Upper lobe of left lung (tissue), 4 donors: ENCODE data around the gene BRMS1.

Source experiments
- CTCF ChIP-seq, 6 experiments: fragments of 450-650 bp in 4 of 6; fragments of 200-600 bp in 2 of 6; sonication (generic) in 2 of 6; IDR thresholded peaks; one replicate each; pipeline ENCODE4 v1.5.1; 2016 to 2019; ENCODE audit warnings: antibody characterized with exemption in 6 of 6
- EP300 ChIP-seq, 4 donors: sonication (generic); formaldehyde crosslinking; IDR thresholded peaks; one replicate each; pipeline ENCODE4 v1.5.1; 2017; ENCODE audit warnings: antibody characterized with exemption in 4 of 4, control low read depth in 2 of 4
- POLR2A ChIP-seq, 4 donors: fragments of 450-650 bp; IDR thresholded peaks; one replicate each; pipeline ENCODE4 v1.5.1; 2016 to 2017; ENCODE audit warnings: antibody characterized with exemption in 4 of 4, mild to moderate bottlenecking in 2 of 4
- POLR2AphosphoS5 ChIP-seq, 2 donors: sonication (generic); formaldehyde crosslinking; IDR thresholded peaks; one replicate each; pipeline ENCODE4 v1.5.1; 2017; ENCODE audit warnings: antibody characterized with exemption in 2 of 2

- TF ChIP-seq CTCF (IDR thresholded peaks at IDR 0.05) = no peak
- TF ChIP-seq POLR2A (IDR thresholded peaks at IDR 0.05) = no peak
- TF ChIP-seq EP300 (IDR thresholded peaks at IDR 0.05) = no peak
- no peak for TF ChIP-seq POLR2AphosphoS5 (IDR thresholded peaks at IDR 0.05)
These were observed 1.8 kb upstream of the BRMS1 start for GRCh38 chr11:66346476-66347424.
